Testis (tissue), 2 donors: ENCODE measurements around the gene SRGAP1.
A peak's percentile ranks its signal among the peaks of the same experiment; 100 is the strongest.

Experiments
- CTCF ChIP-seq, 3 experiments: fragments of 450-650 bp in 2 of 3; fragments of 200-600 bp in 1 of 3; sonication (generic) in 1 of 3; IDR thresholded peaks; one replicate each; pipeline ENCODE4 v1.5.1; 2016 to 2019; ENCODE audit warnings: antibody characterized with exemption in 3 of 3, mild to moderate bottlenecking in 2 of 3, moderate library complexity in 1 of 3
- POLR2A ChIP-seq: fragments of 450-650 bp; IDR thresholded peaks from one replicate; pipeline ENCODE4 v1.6.1; 2017; ENCODE audit warnings: antibody characterized with exemption, mild to moderate bottlenecking, moderate library complexity

- TF ChIP-seq CTCF (IDR thresholded peaks at IDR 0.05) (peak; percentile 31 to 66 (median 47)), POLR2A (no peak)
These were observed 42.4 kb upstream of the SRGAP1 start for GRCh38 chr12:63802012-63802608.
